Uterus (tissue), 2 donors: Measurements from ENCODE around the gene KLF11.

ENCODE experiments used
- POLR2A ChIP-seq, 2 donors: fragments of 450-650 bp; IDR thresholded peaks; one replicate each; pipeline ENCODE4 v1.6.1; 2016; ENCODE audit warnings: antibody characterized with exemption in 2 of 2, mild to moderate bottlenecking in 1 of 2, moderate library complexity in 1 of 2
- TF ChIP-seq, protein P1 (sequence below), 4 experiments: fragments of 200-600 bp in 2 of 4; fragments of 450-650 bp in 2 of 4; sonication (generic) in 2 of 4; IDR thresholded peaks; one replicate each; pipeline ENCODE4 v1.5.1; 2016 to 2019; ENCODE audit warnings: antibody characterized with exemption in 4 of 4, mild to moderate bottlenecking in 2 of 4, moderate library complexity in 1 of 4

DNA sequence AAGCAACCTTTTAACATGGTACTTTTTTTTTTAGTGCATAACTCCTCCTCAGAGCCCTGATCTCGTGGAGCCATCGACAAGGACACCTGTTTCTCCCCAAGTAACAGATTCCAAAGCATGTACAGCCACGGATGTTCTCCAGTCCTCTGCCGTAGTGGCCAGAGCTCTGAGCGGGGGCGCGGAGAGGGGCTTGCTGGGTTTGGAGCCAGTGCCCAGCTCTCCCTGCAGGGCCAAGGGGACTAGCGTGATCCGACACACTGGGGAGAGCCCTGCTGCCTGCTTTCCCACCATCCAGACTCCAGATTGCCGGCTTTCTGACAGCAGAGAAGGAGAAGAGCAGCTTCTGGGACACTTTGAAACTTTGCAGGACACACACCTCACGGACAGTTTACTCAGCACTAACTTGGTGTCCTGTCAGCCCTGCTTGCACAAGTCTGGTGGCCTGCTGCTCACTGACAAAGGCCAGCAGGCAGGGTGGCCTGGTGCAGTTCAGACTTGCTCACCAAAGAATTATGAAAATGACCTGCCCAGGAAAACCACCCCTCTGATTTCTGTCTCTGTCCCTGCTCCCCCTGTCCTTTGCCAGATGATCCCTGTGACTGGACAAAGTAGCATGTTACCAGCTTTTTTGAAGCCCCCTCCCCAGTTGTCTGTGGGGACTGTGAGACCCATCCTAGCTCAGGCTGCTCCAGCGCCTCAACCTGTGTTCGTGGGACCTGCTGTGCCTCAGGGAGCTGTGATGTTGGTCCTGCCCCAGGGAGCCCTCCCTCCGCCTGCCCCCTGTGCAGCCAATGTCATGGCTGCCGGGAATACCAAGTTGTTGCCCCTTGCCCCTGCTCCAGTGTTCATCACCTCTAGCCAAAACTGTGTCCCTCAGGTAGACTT, 4.5 kb downstream of the KLF11 start:
- TF ChIP-seq, protein P1, sequence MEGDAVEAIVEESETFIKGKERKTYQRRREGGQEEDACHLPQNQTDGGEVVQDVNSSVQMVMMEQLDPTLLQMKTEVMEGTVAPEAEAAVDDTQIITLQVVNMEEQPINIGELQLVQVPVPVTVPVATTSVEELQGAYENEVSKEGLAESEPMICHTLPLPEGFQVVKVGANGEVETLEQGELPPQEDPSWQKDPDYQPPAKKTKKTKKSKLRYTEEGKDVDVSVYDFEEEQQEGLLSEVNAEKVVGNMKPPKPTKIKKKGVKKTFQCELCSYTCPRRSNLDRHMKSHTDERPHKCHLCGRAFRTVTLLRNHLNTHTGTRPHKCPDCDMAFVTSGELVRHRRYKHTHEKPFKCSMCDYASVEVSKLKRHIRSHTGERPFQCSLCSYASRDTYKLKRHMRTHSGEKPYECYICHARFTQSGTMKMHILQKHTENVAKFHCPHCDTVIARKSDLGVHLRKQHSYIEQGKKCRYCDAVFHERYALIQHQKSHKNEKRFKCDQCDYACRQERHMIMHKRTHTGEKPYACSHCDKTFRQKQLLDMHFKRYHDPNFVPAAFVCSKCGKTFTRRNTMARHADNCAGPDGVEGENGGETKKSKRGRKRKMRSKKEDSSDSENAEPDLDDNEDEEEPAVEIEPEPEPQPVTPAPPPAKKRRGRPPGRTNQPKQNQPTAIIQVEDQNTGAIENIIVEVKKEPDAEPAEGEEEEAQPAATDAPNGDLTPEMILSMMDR (IDR thresholded peaks at IDR 0.05), result no peak
- TF ChIP-seq POLR2A (IDR thresholded peaks at IDR 0.05), result no peak
